Inflammatory macrophage (primary cell): ENCODE measurements around the gene PCOLCE2.

Experiments
- DNase-seq, 2 donors: peaks; one replicate each; pipeline ENCODE4 v3.0.0-alpha.2; 2020 to 2022
- total RNA-seq, 18 experiments: gene quantifications; one replicate each; lab custom pipeline; 2026; ENCODE audit warnings: mixed read lengths in 6 of 18, inconsistent platforms in 2 of 18; lab: John Stamatoyannopoulos, UW

The PCOLCE2 gene
- total RNA-seq: 1.6 to 24.2 (median 11.5) reads per million in 18 experiments

GRCh38 chr3:142888481-142889211 is at the start of gene PCOLCE2:
PCOLCE2 (minus strand) TSS chr3:142889083; CDS start chr3:142888896, 187 bp downstream.
- no peak for DNase-seq

- no peak for DNase-seq
Observed at GRCh38 chr3:142935963-142936362, 47.1 kb upstream of the PCOLCE2 start.

- DNase-seq: no peak
Observed at GRCh38 chr3:142934887-142935269, 46.0 kb upstream of the PCOLCE2 start.

- DNase-seq: no peak
Observed at GRCh38 chr3:142934128-142934886, 45.4 kb upstream of the PCOLCE2 start.

- DNase-seq: no peak
Observed at GRCh38 chr3:142931222-142931621, 42.3 kb upstream of the PCOLCE2 start.

GRCh38 chr3:142930463-142930862 is 41.6 kb upstream of the PCOLCE2 start:
- DNase-seq: no peak

- no peak for DNase-seq
Observed at GRCh38 chr3:142929890-142930289, 41.0 kb upstream of the PCOLCE2 start.

GRCh38 chr3:142929109-142929508 is 40.2 kb upstream of the PCOLCE2 start:
- peak; percentile 66 to 72 for DNase-seq

GRCh38 chr3:142926368-142926944 is 37.6 kb upstream of the PCOLCE2 start:
- no peak for DNase-seq

- DNase-seq: no peak
Observed at GRCh38 chr3:142925140-142925539, 36.3 kb upstream of the PCOLCE2 start.

GRCh38 chr3:142923694-142924093 is 34.8 kb upstream of the PCOLCE2 start:
- no peak for DNase-seq

- no peak for DNase-seq
Observed at GRCh38 chr3:142916605-142917004, 27.7 kb upstream of the PCOLCE2 start.

- no peak for DNase-seq
Observed at GRCh38 chr3:142915636-142916035, 26.8 kb upstream of the PCOLCE2 start.

- no peak for DNase-seq
Observed at GRCh38 chr3:142914286-142914811, 25.5 kb upstream of the PCOLCE2 start.

- DNase-seq: peak in 1 of 2 donors; percentile 5
Observed at GRCh38 chr3:142913432-142913831, 24.5 kb upstream of the PCOLCE2 start.

- DNase-seq: no peak
Observed at GRCh38 chr3:142912402-142913172, 23.7 kb upstream of the PCOLCE2 start.

- no peak for DNase-seq
Observed at GRCh38 chr3:142910280-142910679, 21.4 kb upstream of the PCOLCE2 start.

- DNase-seq: no peak
Observed at GRCh38 chr3:142909282-142909681, 20.4 kb upstream of the PCOLCE2 start.

GRCh38 chr3:142907996-142908395 is 19.1 kb upstream of the PCOLCE2 start:
- DNase-seq: no peak

GRCh38 chr3:142904639-142905436 is 16.0 kb upstream of the PCOLCE2 start:
- DNase-seq: peak; percentile 67 to 81

- no peak for DNase-seq
Observed at GRCh38 chr3:142902356-142902755, 13.5 kb upstream of the PCOLCE2 start.
